ENCODE results near the gene BIN1. TPM values are rescaled to one million over a fixed set of nuclear protein-coding genes. Genes with fewer than 3 reads are reported as not detected.

Gene BIN1
- total and polyA plus RNA-seq, 2 donors (not counting 1 experiment from before 2014, with no cell fraction given), result 90.6 to 92.3 TPM

DNA sequence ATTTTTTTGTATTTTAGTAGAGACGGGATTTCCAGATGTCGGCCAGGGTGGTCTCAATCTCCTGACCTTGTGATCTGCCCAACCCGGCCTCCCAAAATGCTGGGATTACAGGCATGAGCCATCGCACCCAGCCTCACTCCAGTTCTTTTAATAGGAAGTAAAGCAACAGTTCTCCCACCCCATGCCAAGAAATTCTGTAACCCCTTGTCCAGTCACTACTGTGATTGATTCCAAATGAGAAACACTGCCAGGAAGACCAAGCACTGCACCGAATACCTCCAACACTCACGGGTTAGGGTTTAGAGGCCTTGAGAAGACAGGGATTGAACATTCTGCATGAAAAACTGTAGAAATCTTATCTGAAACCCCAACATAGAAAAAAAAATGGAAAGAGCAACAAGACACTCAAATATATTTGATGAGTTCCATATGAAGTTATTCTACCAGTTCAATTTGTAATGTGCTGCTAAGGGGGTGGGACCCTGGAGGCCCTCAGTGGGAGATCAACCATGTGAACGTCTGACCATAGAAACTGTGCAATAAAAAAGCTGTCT is 48.2 kb upstream of the BIN1 start:
- TF ChIP-seq EZH2 (IDR thresholded peaks at IDR 0.05; ENCODE audit: borderline replicate concordance, insufficient read depth, low read depth, low read length, poor library complexity, severe bottlenecking) (no peak), CTCF (IDR thresholded peaks at IDR 0.05) (no peak)
- ChIA-PET POLR2A (interaction anchor here (0.6 kb wide), 1 partner anchor 1534 kb away, joined by 3 read pairs; no protein-coding TSS in a partner anchor), CTCF (no interaction called here)
- Histone ChIP-seq H3K4me3 (ENCODE audit: control extremely low read depth in 1 of 5, extremely low read depth in 1 of 5, insufficient read depth in 1 of 5, low read depth in 2 of 5, low read length in 4 of 5) (no peak overlapping the region), H3K27ac (ENCODE audit: low read length in 2 of 2) (no peak overlapping the region), H3K36me3 (replicated peaks in 1 of 2; ENCODE audit: control extremely low read depth in 1 of 2, control insufficient read depth in 1 of 2, extremely low read depth in 1 of 2, insufficient read depth in 2 of 2, low read length in 1 of 2) (no peaks in the 10 kb centered on the region), H2AFZ (ENCODE audit: insufficient read depth, low read depth, low read length, poor library complexity, severe bottlenecking) (no peak overlapping the region), H3K9me3 (ENCODE audit: control extremely low read depth in 1 of 3, control insufficient read depth in 2 of 3, insufficient read depth in 1 of 3, low read length in 2 of 3) (peaks cover 0 to 10% (median 7%) of the 10 kb centered on the region in 3 donors), H3K79me2 (ENCODE audit: control insufficient read depth, insufficient read depth, low read length) (no peaks in the 10 kb centered on the region), H3K9ac (ENCODE audit: low read length) (no peak overlapping the region), H3K4me1 (ENCODE audit: control insufficient read depth in 2 of 2, insufficient read depth in 2 of 2, low read length in 2 of 2) (peaks cover 19 to 27% of the 10 kb centered on the region in 2 donors), H4K20me1 (ENCODE audit: control insufficient read depth, insufficient read depth, low read length, poor library complexity, severe bottlenecking) (no peaks in the 10 kb centered on the region), H3K4me2 (replicated peaks; ENCODE audit: low read depth, low read length, poor library complexity, severe bottlenecking) (no peak overlapping the region), H3K27me3 (replicated peaks in 1 of 4; ENCODE audit: control extremely low read depth in 1 of 4, control insufficient read depth in 3 of 4, insufficient read depth in 4 of 4, low read length in 3 of 4) (no peaks in the 10 kb centered on the region)
- Mint-ChIP-seq H3K9me3 (ENCODE audit: insufficient read depth) (peaks cover 2% of the 10 kb centered on the region), H3K27me3 (no peaks in the 10 kb centered on the region), H3K4me1 (peaks cover 25% of the 10 kb centered on the region), H3K4me3 (no peak overlapping the region), H3K27ac (no peak overlapping the region)
- intact Hi-C loops (cut with micrococcal nuclease), result loop anchor here (5.0 kb wide), 1 partner anchor 68 kb away; no protein-coding TSS in a partner anchor
- WGBS (ENCODE audit: insufficient coverage), result 100% methylated on average over 2 of the region's 7 CpGs
- DNase-seq (no peak), ATAC-seq (ENCODE audit: low read depth) (no peak)

- Histone ChIP-seq H3K4me3 (ENCODE audit: control extremely low read depth in 1 of 5, extremely low read depth in 1 of 5, insufficient read depth in 1 of 5, low read depth in 2 of 5, low read length in 4 of 5) (no peak overlapping the region), H3K4me1 (ENCODE audit: control insufficient read depth in 2 of 2, insufficient read depth in 2 of 2, low read length in 2 of 2) (peaks cover 17 to 24% of the 10 kb centered on the region in 2 donors), H3K36me3 (replicated peaks in 1 of 2; ENCODE audit: control extremely low read depth in 1 of 2, control insufficient read depth in 1 of 2, extremely low read depth in 1 of 2, insufficient read depth in 2 of 2, low read length in 1 of 2) (no peaks in the 10 kb centered on the region), H3K79me2 (ENCODE audit: control insufficient read depth, insufficient read depth, low read length) (no peaks in the 10 kb centered on the region), H4K20me1 (ENCODE audit: control insufficient read depth, insufficient read depth, low read length, poor library complexity, severe bottlenecking) (no peaks in the 10 kb centered on the region), H3K27me3 (replicated peaks in 1 of 4; ENCODE audit: control extremely low read depth in 1 of 4, control insufficient read depth in 3 of 4, insufficient read depth in 4 of 4, low read length in 3 of 4) (no peaks in the 10 kb centered on the region), H3K27ac (ENCODE audit: low read length in 2 of 2) (no peak overlapping the region), H3K9me3 (ENCODE audit: control extremely low read depth in 1 of 3, control insufficient read depth in 2 of 3, insufficient read depth in 1 of 3, low read length in 2 of 3) (peaks cover 0 to 10% (median 7%) of the 10 kb centered on the region in 3 donors), H3K4me2 (replicated peaks; ENCODE audit: low read depth, low read length, poor library complexity, severe bottlenecking) (no peak overlapping the region), H3K9ac (ENCODE audit: low read length) (no peak overlapping the region), H2AFZ (ENCODE audit: insufficient read depth, low read depth, low read length, poor library complexity, severe bottlenecking) (no peak overlapping the region)
- no peak for ATAC-seq (ENCODE audit: low read depth)
- H3K4me3 Mint-ChIP-seq, result no peak overlapping the region
- POLR2A ChIA-PET, result no interaction called here
- H3K9me3 Mint-ChIP-seq (ENCODE audit: insufficient read depth), result peaks cover 2% of the 10 kb centered on the region
- no peaks in the 10 kb centered on the region for H3K27me3 Mint-ChIP-seq
- 89% methylated on average over 2 of the region's 4 CpGs for WGBS (ENCODE audit: insufficient coverage)
- intact Hi-C loops (cut with micrococcal nuclease), result no loop called here
- no peak for DNase-seq
- TF ChIP-seq EZH2 (IDR thresholded peaks at IDR 0.05; ENCODE audit: borderline replicate concordance, insufficient read depth, low read depth, low read length, poor library complexity, severe bottlenecking) (no peak), CTCF (IDR thresholded peaks at IDR 0.05) (no peak)
- H3K4me1 Mint-ChIP-seq, result peaks cover 22% of the 10 kb centered on the region
- no peak overlapping the region for H3K27ac Mint-ChIP-seq
- CTCF ChIA-PET, result no interaction called here
Observed at GRCh38 chr2:127154396-127154795, 47.4 kb upstream of the BIN1 start.
